ENCODE measurements around the gene PRKG1.

GRCh38 chr10:51273574-51273973, 199.3 kb downstream of the PRKG1 start:
- no peak for TF ChIP-seq CTCF (IDR thresholded peaks at IDR 0.05)
- no peak for TF ChIP-seq EZH2 (IDR thresholded peaks at IDR 0.05; ENCODE audit: borderline replicate concordance, insufficient read depth, low read depth, low read length, poor library complexity, severe bottlenecking)

All from B cell (primary cell).